GM21717 (cell line): ENCODE data around the gene FRK.
"Not testable (repeated sequence)": the region's sequence is repeated elsewhere in the genome, so short reads cannot be mapped to it uniquely, and the experiment has no call there.

Experiments used
- ATAC-seq: cut with Tn5 transposase; IDR thresholded peaks from one replicate; pipeline ENCODE4 v1.9.1; 2021; ENCODE audit warnings: mild to moderate bottlenecking, moderate library complexity; ENCODE audit not compliant: unreplicated experiment

The FRK gene

GRCh38 chr6:116078522-116078921 is 17.8 kb upstream of the FRK start:
- no peak for ATAC-seq

DNA sequence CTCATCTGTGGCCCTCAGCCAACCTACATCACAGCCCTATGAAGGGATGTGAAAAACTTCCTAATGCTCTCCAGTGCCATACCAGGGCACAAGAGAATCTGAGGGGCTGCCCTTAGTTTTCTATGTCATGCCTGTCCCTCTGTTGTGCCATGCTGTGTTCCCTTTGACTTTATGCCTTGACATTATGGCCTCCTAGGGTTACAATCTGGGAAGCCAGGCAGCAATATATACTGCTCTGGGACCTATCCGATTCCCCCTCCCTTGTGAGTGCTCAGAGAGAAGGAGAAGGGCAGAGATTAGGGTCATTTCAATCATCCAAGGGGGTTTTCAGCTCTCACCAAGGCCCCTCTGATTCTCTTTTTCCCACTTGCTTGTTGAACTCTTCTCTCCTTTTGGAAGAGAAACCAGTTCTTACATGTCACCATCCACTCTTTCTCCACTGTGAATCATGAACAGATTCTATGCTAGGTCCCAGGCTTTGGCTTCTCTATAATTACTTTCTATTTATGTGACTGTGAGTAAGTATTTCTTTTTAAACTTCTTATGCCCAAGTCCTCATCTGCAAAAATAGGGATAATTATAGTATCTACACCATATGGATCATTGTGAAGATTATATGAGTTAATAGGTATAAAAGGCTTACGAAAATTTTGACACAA is 14.2 kb upstream of the FRK start:
- no peak for ATAC-seq

DNA sequence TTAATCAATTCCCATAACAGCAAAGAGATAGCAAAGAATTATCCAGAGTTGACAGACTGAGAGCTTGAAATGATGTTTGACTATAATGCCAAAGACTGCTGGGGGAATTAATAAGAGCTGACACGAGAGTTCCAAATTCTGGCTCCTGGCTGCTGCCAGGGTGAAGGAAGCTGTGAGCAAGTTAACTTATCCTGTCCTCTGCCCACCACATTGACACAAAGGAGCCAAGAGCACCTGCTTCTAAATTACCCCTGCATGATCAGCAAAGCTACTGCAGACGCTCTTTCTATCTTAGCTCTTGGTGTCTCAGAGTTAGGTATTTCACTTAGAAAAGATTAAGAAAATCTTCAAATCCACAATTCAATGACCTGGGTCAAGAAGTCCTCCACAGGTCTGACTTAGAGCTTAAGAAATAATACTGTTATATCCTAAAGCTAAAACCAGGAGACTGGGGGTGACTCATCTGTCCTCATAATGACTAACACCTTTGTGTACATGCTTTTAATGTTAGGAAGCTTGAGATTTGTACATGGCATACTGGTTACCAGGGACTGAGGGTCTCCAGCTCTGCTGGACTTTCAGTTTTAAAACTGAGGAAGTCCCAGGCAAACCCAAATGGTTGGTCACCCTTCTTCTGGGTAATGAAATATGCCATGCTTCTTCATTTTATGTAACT is 13.2 kb upstream of the FRK start:
- ATAC-seq, result no peak

- no peak for ATAC-seq
Measured at GRCh38 chr6:116072368-116072767, 11.7 kb upstream of the FRK start.

GRCh38 chr6:116070616-116071389 is 10.1 kb upstream of the FRK start:
- ATAC-seq, result no peak

DNA sequence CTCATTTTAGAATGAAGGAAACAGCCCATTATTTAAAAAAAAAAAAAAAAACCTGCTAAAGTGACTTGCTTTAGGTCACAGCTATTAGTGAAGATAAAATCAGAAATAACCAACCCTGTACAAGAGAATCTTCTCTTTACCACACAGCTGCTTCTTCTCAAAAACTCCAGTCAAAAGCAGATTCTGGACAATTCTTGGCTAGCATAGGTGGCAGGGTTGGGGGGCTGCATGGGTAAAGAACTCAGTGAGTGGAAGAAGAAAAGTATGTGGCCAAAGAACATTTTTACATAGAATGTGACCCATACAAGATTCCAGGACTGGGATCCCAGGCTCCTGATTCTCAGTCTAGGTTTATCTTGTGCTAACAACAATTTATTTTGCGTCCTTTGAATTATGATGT is 9.4 kb upstream of the FRK start:
- ATAC-seq, result no peak

GRCh38 chr6:116066789-116067188 is 6.1 kb upstream of the FRK start:
- no peak for ATAC-seq

GRCh38 chr6:116064666-116065065 is 4.0 kb upstream of the FRK start:
- no peak for ATAC-seq

DNA sequence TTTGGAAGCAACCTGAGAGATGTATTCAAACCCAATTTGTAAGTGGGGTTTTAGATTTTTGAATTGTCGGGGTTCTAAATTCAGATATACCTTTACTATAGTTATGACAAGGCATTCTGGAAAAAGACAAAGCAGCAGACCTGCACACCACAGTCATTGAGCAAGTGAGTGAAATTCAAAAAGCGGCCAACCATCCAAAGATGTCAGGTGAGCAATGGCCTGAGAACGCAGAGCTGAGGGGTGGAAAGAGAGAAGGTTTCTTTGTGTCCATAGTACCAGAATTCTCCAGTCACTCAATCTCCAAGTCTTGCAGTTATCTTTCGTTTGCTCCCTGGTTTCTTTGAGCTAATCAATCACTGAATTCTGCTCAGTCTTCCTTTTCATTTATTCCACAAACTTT is 1.8 kb upstream of the FRK start:
- no peak for ATAC-seq

- ATAC-seq, result peak; percentile 69
Measured at GRCh38 chr6:116059713-116060571, 749 bp downstream of the FRK start.

DNA sequence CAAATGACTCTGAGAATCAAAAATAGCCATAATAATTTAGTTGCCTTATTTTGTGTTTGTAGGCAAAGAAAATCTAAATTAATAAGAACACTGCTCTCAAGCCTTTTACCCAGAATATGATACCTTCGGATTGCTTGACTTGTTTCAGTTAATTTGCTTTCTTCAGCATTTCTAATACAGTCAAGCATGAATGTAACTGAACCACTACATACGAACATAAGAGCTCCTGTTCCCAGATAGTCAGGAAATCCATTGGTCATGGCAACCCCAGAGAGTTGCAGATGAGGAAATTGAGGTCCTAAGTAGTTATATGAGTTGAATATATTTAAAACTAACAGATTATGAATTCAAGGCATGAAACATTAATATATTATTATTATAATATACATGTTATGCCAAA is 2.9 kb downstream of the FRK start:
- ATAC-seq, result no peak

- no peak for ATAC-seq
Measured at GRCh38 chr6:116055513-116055912, 5.2 kb downstream of the FRK start.

DNA sequence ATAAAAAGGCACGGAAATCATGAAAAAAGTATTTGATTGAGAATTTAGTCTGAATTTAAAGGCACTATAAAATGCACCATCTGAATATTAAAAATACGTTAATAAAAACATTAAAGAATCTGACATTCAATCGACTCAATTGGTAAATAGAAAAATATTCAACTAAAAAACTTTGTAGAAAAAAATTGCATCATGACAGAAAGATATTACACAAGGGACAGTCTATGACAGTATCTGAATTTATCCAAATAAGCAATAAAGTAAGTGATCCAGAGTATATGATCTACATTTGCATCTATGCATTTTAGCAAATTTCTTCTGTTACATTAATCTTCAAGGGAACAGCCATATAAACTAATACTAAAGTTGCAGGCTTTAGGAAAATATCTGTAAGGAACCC is 9.4 kb downstream of the FRK start:
- no peak for ATAC-seq

DNA sequence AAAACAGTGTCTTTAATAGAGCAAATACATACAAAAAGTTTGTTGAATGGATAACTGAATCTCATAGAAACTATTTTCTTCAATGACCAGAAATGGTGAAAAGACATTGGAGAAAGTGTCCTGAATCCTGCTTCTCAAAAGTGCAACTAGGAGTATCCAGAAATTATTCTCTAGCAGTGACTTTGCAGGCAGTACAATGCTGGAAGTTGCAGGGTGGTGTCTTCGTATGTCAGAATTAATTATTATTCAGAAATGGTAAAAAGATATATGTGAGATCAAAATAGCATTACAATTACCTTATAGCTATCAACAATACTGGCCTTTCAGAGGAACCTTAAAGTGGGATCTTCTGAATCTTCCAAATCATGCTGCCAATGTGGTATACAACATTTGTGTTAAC is 10.0 kb downstream of the FRK start:
- no peak for ATAC-seq

- ATAC-seq, result no peak
Measured at GRCh38 chr6:116049321-116049720, 11.4 kb downstream of the FRK start.

GRCh38 chr6:116047173-116047933 is 13.3 kb downstream of the FRK start:
- peak; percentile 94 for ATAC-seq

DNA sequence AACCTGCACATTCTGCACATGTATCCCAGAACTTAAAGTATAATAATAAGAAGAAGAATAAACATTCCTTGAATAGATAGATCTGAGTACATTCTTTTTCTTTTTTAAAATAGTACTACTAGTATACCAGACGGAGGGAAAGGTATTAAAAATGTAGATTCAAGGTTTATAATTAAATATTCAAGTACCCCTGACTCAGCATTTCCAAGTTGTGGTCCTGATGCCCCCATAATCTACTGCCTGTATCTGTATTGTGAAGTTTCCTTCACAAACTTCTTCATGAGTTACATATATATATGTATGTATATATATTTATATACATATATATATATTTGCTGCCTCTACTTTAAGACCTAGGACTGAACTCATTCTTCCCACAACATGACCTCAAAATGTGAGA is 14.0 kb downstream of the FRK start:
- no peak for ATAC-seq

GRCh38 chr6:116046272-116046671 is 14.4 kb downstream of the FRK start:
- ATAC-seq, result not testable (repeated sequence)

- ATAC-seq, result no peak
Measured at GRCh38 chr6:116041934-116042333, 18.8 kb downstream of the FRK start.

DNA sequence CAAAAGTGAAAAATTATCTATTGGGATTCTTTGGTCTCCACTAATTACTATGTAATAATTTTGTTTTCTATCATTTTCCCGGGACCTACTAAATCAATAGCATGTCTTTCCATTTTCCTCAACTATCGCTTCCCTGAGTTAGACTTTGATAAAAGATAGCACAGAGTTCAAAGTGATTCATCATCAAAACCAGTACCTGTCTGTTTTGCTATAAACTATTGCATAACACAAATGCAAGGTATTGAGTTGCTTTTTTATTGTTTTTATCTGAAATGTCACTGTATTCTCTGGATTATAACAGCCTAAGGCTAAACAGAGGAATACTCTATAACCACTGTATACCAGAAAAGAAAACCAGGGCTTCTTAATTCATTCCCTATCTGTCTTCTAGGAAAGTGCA is 19.7 kb downstream of the FRK start:
- no peak for ATAC-seq
